ENCODE results near the gene IL1RN. TPM values are rescaled to one million over a fixed set of nuclear protein-coding genes. Genes with fewer than 3 reads are reported as not detected.

Gene IL1RN
- polyA plus RNA-seq, 3 donors = 89.9 to 109 (median 92.0) TPM

DNA sequence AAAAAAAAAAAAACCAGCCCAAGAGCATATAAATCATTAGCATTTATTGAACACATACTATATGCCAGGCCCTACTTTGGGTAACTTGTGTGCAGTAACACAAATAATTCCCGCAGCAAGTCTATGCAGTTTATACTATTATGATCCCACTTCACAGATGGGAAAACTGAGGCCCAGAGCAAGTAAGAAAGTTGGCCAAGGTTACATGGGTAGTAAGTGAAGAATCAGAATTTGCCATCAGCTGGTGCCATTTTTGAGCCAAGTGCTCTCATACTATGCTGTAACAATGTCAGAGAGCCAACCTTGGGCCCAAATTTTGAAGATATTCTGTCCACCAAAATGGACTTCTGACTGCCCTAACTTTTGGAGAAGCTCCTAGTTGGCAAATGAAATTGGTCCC, 32.9 kb downstream of the IL1RN start:
- no peaks in the 10 kb centered on the region for H4K20me1 ChIP-seq (ENCODE audit: insufficient read depth, low read length)
- no peak overlapping the region for H3K4me2 ChIP-seq (replicated peaks; ENCODE audit: extremely low read depth, low read length, poor library complexity, severe bottlenecking)
- TF ChIP-seq, protein P1, sequence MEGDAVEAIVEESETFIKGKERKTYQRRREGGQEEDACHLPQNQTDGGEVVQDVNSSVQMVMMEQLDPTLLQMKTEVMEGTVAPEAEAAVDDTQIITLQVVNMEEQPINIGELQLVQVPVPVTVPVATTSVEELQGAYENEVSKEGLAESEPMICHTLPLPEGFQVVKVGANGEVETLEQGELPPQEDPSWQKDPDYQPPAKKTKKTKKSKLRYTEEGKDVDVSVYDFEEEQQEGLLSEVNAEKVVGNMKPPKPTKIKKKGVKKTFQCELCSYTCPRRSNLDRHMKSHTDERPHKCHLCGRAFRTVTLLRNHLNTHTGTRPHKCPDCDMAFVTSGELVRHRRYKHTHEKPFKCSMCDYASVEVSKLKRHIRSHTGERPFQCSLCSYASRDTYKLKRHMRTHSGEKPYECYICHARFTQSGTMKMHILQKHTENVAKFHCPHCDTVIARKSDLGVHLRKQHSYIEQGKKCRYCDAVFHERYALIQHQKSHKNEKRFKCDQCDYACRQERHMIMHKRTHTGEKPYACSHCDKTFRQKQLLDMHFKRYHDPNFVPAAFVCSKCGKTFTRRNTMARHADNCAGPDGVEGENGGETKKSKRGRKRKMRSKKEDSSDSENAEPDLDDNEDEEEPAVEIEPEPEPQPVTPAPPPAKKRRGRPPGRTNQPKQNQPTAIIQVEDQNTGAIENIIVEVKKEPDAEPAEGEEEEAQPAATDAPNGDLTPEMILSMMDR (IDR thresholded peaks at IDR 0.05) = no peak
- WGBS (ENCODE audit: insufficient coverage) = no CpG with 5 or more reads among the region's 1 CpG
- peaks cover 10 to 17% (median 16%) of the 10 kb centered on the region in 3 donors for H3K27me3 Mint-ChIP-seq (ENCODE audit: low read depth in 3 of 3)
- H3K36me3 ChIP-seq (replicated peaks in 1 of 2; ENCODE audit: control insufficient read depth in 1 of 2, insufficient read depth in 2 of 2, low read length in 2 of 2) = no peaks in the 10 kb centered on the region
- H3K4me3 Mint-ChIP-seq = no peak overlapping the region
- no peaks in the 10 kb centered on the region for H3K9me3 ChIP-seq (replicated peaks in 1 of 2; ENCODE audit: control insufficient read depth in 1 of 2, insufficient read depth in 1 of 2, low read length in 2 of 2)
- DNase-seq = no peak
- H3K27ac Mint-ChIP-seq = no peak overlapping the region
- no peak overlapping the region for H3K27ac ChIP-seq (ENCODE audit: low read depth in 1 of 2, low read length in 2 of 2)
- no peak overlapping the region for H3K9ac ChIP-seq (ENCODE audit: insufficient read depth, low read length, poor library complexity, severe bottlenecking)
- intact Hi-C loops (cut with micrococcal nuclease) = no loop called here
- H3K27me3 ChIP-seq (ENCODE audit: control insufficient read depth in 2 of 2, insufficient read depth in 2 of 2, low read length in 2 of 2) = peaks cover 7 to 18% of the 10 kb centered on the region in 2 donors
- H2AFZ ChIP-seq (ENCODE audit: insufficient read depth, low read depth, low read length, poor library complexity, severe bottlenecking) = no peak overlapping the region
- H3K9me3 Mint-ChIP-seq = peaks cover 0 to 2% (median 0%) of the 10 kb centered on the region in 7 donors
- peaks cover 6 to 13% of the 10 kb centered on the region in 2 donors for H3K4me1 ChIP-seq (ENCODE audit: control insufficient read depth in 1 of 2, insufficient read depth in 2 of 2, low read length in 2 of 2)
- no peaks in the 10 kb centered on the region for H3K79me2 ChIP-seq (ENCODE audit: insufficient read depth, low read length)
- H3K4me3 ChIP-seq (replicated peaks in 1 of 3; ENCODE audit: low read depth in 2 of 3, low read length in 3 of 3) = no peak overlapping the region
- H3K4me1 Mint-ChIP-seq = peaks cover 14% of the 10 kb centered on the region
- H3K36me3 Mint-ChIP-seq = peaks cover 0 to 7% of the 10 kb centered on the region in 2 donors

DNA sequence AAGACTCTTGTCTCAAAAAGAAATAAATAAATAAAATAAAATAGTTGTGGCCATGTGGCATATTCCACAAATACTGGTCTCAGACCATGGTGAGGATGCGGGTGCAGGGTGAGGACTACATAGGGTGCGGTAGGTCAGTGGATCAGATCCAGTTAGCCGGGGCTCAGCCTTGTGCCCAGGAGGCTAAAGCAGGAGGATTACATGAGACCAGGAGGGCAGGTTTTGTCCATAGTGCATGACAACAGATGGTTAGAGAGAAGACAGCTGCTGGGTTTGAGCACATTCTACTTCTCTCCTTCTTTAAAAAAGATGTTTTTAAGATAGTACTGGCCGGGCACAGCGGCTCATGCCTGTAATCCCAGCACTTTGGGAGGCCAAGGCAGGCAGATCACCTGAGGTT, 33.6 kb downstream of the IL1RN start:
- peaks cover 0 to 7% of the 10 kb centered on the region in 2 donors for H3K36me3 Mint-ChIP-seq
- WGBS (ENCODE audit: insufficient coverage) = 100% methylated on average over 4 of the region's 5 CpGs
- H3K9me3 Mint-ChIP-seq = peaks cover 0 to 2% (median 0%) of the 10 kb centered on the region in 7 donors
- H3K27me3 Mint-ChIP-seq (ENCODE audit: low read depth in 3 of 3) = peaks cover 8 to 16% (median 15%) of the 10 kb centered on the region in 3 donors
- H3K27ac ChIP-seq (ENCODE audit: low read depth in 1 of 2, low read length in 2 of 2) = no peak overlapping the region
- TF ChIP-seq, protein P1 (IDR thresholded peaks at IDR 0.05) = no peak
- DNase-seq = no peak
- H4K20me1 ChIP-seq (ENCODE audit: insufficient read depth, low read length) = no peaks in the 10 kb centered on the region
- H3K79me2 ChIP-seq (ENCODE audit: insufficient read depth, low read length) = no peaks in the 10 kb centered on the region
- H3K27me3 ChIP-seq (ENCODE audit: control insufficient read depth in 2 of 2, insufficient read depth in 2 of 2, low read length in 2 of 2) = peaks cover 7 to 18% of the 10 kb centered on the region in 2 donors
- intact Hi-C loops (cut with micrococcal nuclease) = no loop called here
- no peak overlapping the region for H3K4me2 ChIP-seq (replicated peaks; ENCODE audit: extremely low read depth, low read length, poor library complexity, severe bottlenecking)
- peak overlapping the region in 1 of 7 donors; percentile 25 for H3K27ac Mint-ChIP-seq
- no peaks in the 10 kb centered on the region for H3K36me3 ChIP-seq (replicated peaks in 1 of 2; ENCODE audit: control insufficient read depth in 1 of 2, insufficient read depth in 2 of 2, low read length in 2 of 2)
- H3K4me3 Mint-ChIP-seq = no peak overlapping the region
- H3K4me3 ChIP-seq (replicated peaks in 1 of 3; ENCODE audit: low read depth in 2 of 3, low read length in 3 of 3) = no peak overlapping the region
- no peaks in the 10 kb centered on the region for H3K9me3 ChIP-seq (replicated peaks in 1 of 2; ENCODE audit: control insufficient read depth in 1 of 2, insufficient read depth in 1 of 2, low read length in 2 of 2)
- peaks cover 14% of the 10 kb centered on the region for H3K4me1 Mint-ChIP-seq
- H3K9ac ChIP-seq (ENCODE audit: insufficient read depth, low read length, poor library complexity, severe bottlenecking) = no peak overlapping the region
- H2AFZ ChIP-seq (ENCODE audit: insufficient read depth, low read depth, low read length, poor library complexity, severe bottlenecking) = no peak overlapping the region
- peaks cover 6 to 13% of the 10 kb centered on the region in 2 donors for H3K4me1 ChIP-seq (ENCODE audit: control insufficient read depth in 1 of 2, insufficient read depth in 2 of 2, low read length in 2 of 2)
